ENCODE results near the gene LSM5.

LSM5 gene

GRCh38 chr7:32436146-32436928, 53.8 kb downstream of the LSM5 start:
- TF ChIP-seq CTCF (IDR thresholded peaks at IDR 0.05; ENCODE audit: low read depth, low read length, missing control alignments): no peak
- no peak overlapping the region for H3K4me3 ChIP-seq (ENCODE audit: low read depth, low read length)
- no peak for DNase-seq (ENCODE audit: low read depth)

Data from GM12864 (cell line).